Vagina (tissue), 2 donors: Measurements from ENCODE around the gene LY86. TPM values are rescaled to one million over a fixed set of nuclear protein-coding genes. Genes with fewer than 3 reads are reported as not detected.

Experiments
- DNase-seq, 2 donors: peaks; one replicate each; pipeline ENCODE4 v3.0.0-alpha.2; 2017; ENCODE audit errors: extremely low spot score in 2 of 2
- H3K27ac ChIP-seq: fragments of 200-600 bp; sonication (generic); one replicate; pipeline ENCODE4 v1.5.1; 2019
- H3K27me3 ChIP-seq: fragments of 200-600 bp; sonication (generic); one replicate; pipeline ENCODE4 v1.5.1; 2019
- H3K36me3 ChIP-seq, 2 donors: fragments of 200-600 bp; sonication (generic); one replicate each; pipeline ENCODE4 v1.5.1; 2017 to 2019
- H3K4me1 ChIP-seq: fragments of 200-600 bp; sonication (generic); one replicate; pipeline ENCODE4 v1.5.1; 2019
- H3K4me3 ChIP-seq, 2 donors: fragments of 200-600 bp; sonication (generic); 1 replicate in 1 of 2; 2 replicates in 1 of 2; pipeline ENCODE4 v1.5.1; 2016 to 2019
- H3K9me3 ChIP-seq: fragments of 200-600 bp; sonication (generic); one replicate; pipeline ENCODE4 v1.5.1; 2019
- CTCF ChIP-seq, 3 experiments: fragments of 450-650 bp in 2 of 3; fragments of 200-600 bp in 1 of 3; sonication (generic) in 1 of 3; IDR thresholded peaks; one replicate each; pipeline ENCODE4 v1.5.1; 2017 to 2019; ENCODE audit warnings: antibody characterized with exemption in 3 of 3, mild to moderate bottlenecking in 2 of 3, moderate library complexity in 2 of 3
- POLR2A ChIP-seq, 2 donors: fragments of 450-650 bp; IDR thresholded peaks; one replicate each; pipeline ENCODE4 v1.6.1; 2017; ENCODE audit warnings: antibody characterized with exemption in 2 of 2, mild to moderate bottlenecking in 2 of 2, moderate library complexity in 2 of 2
- POLR2AphosphoS5 ChIP-seq, 2 donors: sonication (generic); formaldehyde crosslinking; IDR thresholded peaks; one replicate each; pipeline ENCODE4 v1.9.0; 2017; ENCODE audit warnings: antibody characterized with exemption in 2 of 2, mild to moderate bottlenecking in 2 of 2, low read depth in 1 of 2; ENCODE audit not compliant: insufficient read depth in 1 of 2
- intact Hi-C: fragments of 100-400 bp; cut with DNase I; formaldehyde crosslinking; loops from one replicate; pipeline ENCODE4 v1.15.1; 2023
- total RNA-seq: library from RNA; depleted of rRNA; stranded (reverse); fragments of >200 nt; gene quantifications from one replicate; pipeline ENCODE4 v1.2.3, GENCODE V29; 2016

Gene LY86
- total RNA-seq, 1 donor from 2014 or later: 4.9 TPM

- intact Hi-C loops: no loop called here
- Histone ChIP-seq H3K27ac (no peak overlapping the region), H3K27me3 (no peaks in the 10 kb centered on the region), H3K9me3 (no peaks in the 10 kb centered on the region), H3K4me1 (no peaks in the 10 kb centered on the region), H3K4me3 (no peak overlapping the region), H3K36me3 (no peaks in the 10 kb centered on the region)
- no peak for DNase-seq
- TF ChIP-seq CTCF (IDR thresholded peaks at IDR 0.05) (no peak), POLR2A (IDR thresholded peaks at IDR 0.05) (no peak), POLR2AphosphoS5 (IDR thresholded peaks at IDR 0.05; ENCODE audit: insufficient read depth in 1 of 2, low read depth in 1 of 2) (no peak)
These were observed 23.5 kb upstream of the LY86 start for GRCh38 chr6:6565069-6565468.

GRCh38 chr6:6565488-6565887 is 23.0 kb upstream of the LY86 start:
- intact Hi-C loops: no loop called here
- H3K9me3 ChIP-seq: no peaks in the 10 kb centered on the region
- H3K4me1 ChIP-seq: no peaks in the 10 kb centered on the region
- H3K27me3 ChIP-seq: no peaks in the 10 kb centered on the region
- no peak overlapping the region for H3K27ac ChIP-seq
- no peaks in the 10 kb centered on the region for H3K36me3 ChIP-seq
- H3K4me3 ChIP-seq: no peak overlapping the region
- no peak for DNase-seq
- TF ChIP-seq CTCF (IDR thresholded peaks at IDR 0.05): no peak
- no peak for TF ChIP-seq POLR2A (IDR thresholded peaks at IDR 0.05)
- TF ChIP-seq POLR2AphosphoS5 (IDR thresholded peaks at IDR 0.05; ENCODE audit: insufficient read depth in 1 of 2, low read depth in 1 of 2): no peak

DNA sequence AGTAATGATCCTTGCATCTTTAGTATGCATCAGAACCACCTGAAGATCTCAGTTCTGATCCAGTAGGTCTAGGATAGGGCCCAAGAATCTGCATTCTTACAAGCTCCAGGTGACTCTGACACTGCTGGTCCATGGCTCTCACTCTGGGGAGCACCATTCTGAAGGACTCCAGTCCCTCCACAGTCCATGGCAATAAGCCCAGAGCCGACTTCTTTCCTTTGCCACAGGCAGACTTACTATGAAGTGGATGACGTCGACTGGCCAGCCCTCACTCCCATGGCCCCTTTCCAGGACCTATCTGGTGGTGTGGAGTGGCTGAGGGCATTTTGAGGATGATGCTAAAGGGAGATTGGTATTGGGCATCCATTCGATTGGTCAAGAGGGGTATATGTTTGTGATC is 21.8 kb upstream of the LY86 start:
- intact Hi-C loops: no loop called here
- H3K9me3 ChIP-seq: no peaks in the 10 kb centered on the region
- H3K27ac ChIP-seq: no peak overlapping the region

GRCh38 chr6:6569096-6569810 is 19.3 kb upstream of the LY86 start:
- Histone ChIP-seq H3K27me3 (no peaks in the 10 kb centered on the region), H3K4me3 (no peak overlapping the region), H3K27ac (no peak overlapping the region), H3K36me3 (no peaks in the 10 kb centered on the region), H3K9me3 (no peaks in the 10 kb centered on the region), H3K4me1 (no peaks in the 10 kb centered on the region)
- DNase-seq: no peak
- TF ChIP-seq POLR2AphosphoS5 (IDR thresholded peaks at IDR 0.05; ENCODE audit: insufficient read depth in 1 of 2, low read depth in 1 of 2) (no peak), CTCF (IDR thresholded peaks at IDR 0.05) (no peak), POLR2A (IDR thresholded peaks at IDR 0.05) (no peak)
- intact Hi-C loops: no loop called here

More for the DNA sequence above, 21.8 kb upstream of the LY86 start:
- no peak for DNase-seq
- Histone ChIP-seq H3K36me3 (no peaks in the 10 kb centered on the region), H3K4me1 (no peaks in the 10 kb centered on the region), H3K27me3 (no peaks in the 10 kb centered on the region), H3K4me3 (no peak overlapping the region)
- no peak for TF ChIP-seq POLR2AphosphoS5 (IDR thresholded peaks at IDR 0.05; ENCODE audit: insufficient read depth in 1 of 2, low read depth in 1 of 2)
- TF ChIP-seq CTCF (IDR thresholded peaks at IDR 0.05): no peak
- no peak for TF ChIP-seq POLR2A (IDR thresholded peaks at IDR 0.05)

- H3K4me1 ChIP-seq: no peaks in the 10 kb centered on the region
- no peaks in the 10 kb centered on the region for H3K27me3 ChIP-seq
- no peak overlapping the region for H3K27ac ChIP-seq
- DNase-seq: no peak
- no peak overlapping the region for H3K4me3 ChIP-seq
- no peaks in the 10 kb centered on the region for H3K36me3 ChIP-seq
- TF ChIP-seq POLR2A (IDR thresholded peaks at IDR 0.05) (no peak), POLR2AphosphoS5 (IDR thresholded peaks at IDR 0.05; ENCODE audit: insufficient read depth in 1 of 2, low read depth in 1 of 2) (no peak), CTCF (IDR thresholded peaks at IDR 0.05) (no peak)
- no peaks in the 10 kb centered on the region for H3K9me3 ChIP-seq
- intact Hi-C loops: no loop called here
These were observed 18.7 kb upstream of the LY86 start for GRCh38 chr6:6569811-6570164.
